WTC11 (cell line): ENCODE measurements around the gene HNF1A.

Source experiments
- JUN ChIP-seq: sonication (generic); formaldehyde crosslinking; IDR thresholded peaks from 2 replicates; pipeline ENCODE4 v1.8.0; 2023; ENCODE audit warnings: mild to moderate bottlenecking, missing genetic modification reagents
- NR2C2 ChIP-seq: sonication (generic); formaldehyde crosslinking; IDR thresholded peaks from 2 replicates; pipeline ENCODE4 v1.8.0; 2022; ENCODE audit warnings: mild to moderate bottlenecking, missing genetic modification reagents
- SP1 ChIP-seq: sonication (generic); formaldehyde crosslinking; conservative IDR thresholded peaks from 2 replicates; pipeline ENCODE4 v1.8.1; 2022; ENCODE audit warnings: missing genetic modification reagents
- TF ChIP-seq, protein P1 (sequence below): sonication (generic); formaldehyde crosslinking; IDR thresholded peaks from 2 replicates; pipeline ENCODE4 v1.8.1; 2023; ENCODE audit warnings: mild to moderate bottlenecking, missing genetic modification reagents, borderline replicate concordance
- TF ChIP-seq, protein P2 (sequence below): fragments of 200-600 bp; IDR thresholded peaks from 2 replicates; pipeline ENCODE4 v1.8.0; 2022; ENCODE audit warnings: antibody characterized with exemption
- TF ChIP-seq, protein P3 (sequence below): sonication (generic); formaldehyde crosslinking; IDR thresholded peaks from 2 replicates; pipeline ENCODE4 v1.8.0; 2022; ENCODE audit warnings: mild to moderate bottlenecking, missing genetic modification reagents
- TF ChIP-seq, protein P4 (sequence below): sonication (generic); formaldehyde crosslinking; conservative IDR thresholded peaks from 2 replicates; pipeline ENCODE4 v1.8.1; 2023; ENCODE audit warnings: mild to moderate bottlenecking, low read depth, missing genetic modification reagents, moderate library complexity
- TF ChIP-seq, protein P5 (sequence below): sonication (generic); formaldehyde crosslinking; IDR thresholded peaks from 2 replicates; pipeline ENCODE4 v1.8.1; 2023; ENCODE audit warnings: mild to moderate bottlenecking, missing genetic modification reagents, moderate library complexity
- TF ChIP-seq, protein P6 (sequence below): sonication (generic); formaldehyde crosslinking; IDR thresholded peaks from 2 replicates; pipeline ENCODE4 v1.8.1; 2023; ENCODE audit warnings: mild to moderate bottlenecking, missing genetic modification reagents, moderate library complexity

DNA sequence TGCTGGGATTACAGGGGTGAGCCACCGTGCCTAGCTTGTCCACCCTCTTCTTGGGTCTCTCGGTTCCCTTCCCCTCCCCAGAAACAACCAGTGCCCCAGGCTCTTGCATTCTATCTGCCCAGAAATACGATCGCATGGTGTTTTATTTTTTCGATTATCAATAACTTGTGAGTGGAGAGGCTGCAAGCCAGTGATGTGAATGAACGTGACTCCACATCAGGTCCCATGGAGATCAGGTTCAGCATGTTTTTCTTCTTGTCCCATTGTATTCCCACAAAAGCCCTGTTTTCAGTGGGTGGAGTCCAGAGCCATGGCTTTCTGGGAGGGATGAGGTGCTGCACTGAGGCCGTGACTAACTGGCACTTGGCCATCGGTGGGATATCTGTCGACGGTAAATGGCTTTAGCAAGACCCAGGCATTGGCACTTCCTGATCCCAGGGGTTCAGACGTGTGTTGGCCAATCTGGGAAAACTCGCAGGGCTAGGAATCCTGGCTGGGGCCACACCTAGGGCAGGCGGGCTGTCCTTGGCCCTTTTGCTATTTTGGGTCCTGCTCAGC lies 12.7 kb upstream of the HNF1A start:
- TF ChIP-seq, protein P1, sequence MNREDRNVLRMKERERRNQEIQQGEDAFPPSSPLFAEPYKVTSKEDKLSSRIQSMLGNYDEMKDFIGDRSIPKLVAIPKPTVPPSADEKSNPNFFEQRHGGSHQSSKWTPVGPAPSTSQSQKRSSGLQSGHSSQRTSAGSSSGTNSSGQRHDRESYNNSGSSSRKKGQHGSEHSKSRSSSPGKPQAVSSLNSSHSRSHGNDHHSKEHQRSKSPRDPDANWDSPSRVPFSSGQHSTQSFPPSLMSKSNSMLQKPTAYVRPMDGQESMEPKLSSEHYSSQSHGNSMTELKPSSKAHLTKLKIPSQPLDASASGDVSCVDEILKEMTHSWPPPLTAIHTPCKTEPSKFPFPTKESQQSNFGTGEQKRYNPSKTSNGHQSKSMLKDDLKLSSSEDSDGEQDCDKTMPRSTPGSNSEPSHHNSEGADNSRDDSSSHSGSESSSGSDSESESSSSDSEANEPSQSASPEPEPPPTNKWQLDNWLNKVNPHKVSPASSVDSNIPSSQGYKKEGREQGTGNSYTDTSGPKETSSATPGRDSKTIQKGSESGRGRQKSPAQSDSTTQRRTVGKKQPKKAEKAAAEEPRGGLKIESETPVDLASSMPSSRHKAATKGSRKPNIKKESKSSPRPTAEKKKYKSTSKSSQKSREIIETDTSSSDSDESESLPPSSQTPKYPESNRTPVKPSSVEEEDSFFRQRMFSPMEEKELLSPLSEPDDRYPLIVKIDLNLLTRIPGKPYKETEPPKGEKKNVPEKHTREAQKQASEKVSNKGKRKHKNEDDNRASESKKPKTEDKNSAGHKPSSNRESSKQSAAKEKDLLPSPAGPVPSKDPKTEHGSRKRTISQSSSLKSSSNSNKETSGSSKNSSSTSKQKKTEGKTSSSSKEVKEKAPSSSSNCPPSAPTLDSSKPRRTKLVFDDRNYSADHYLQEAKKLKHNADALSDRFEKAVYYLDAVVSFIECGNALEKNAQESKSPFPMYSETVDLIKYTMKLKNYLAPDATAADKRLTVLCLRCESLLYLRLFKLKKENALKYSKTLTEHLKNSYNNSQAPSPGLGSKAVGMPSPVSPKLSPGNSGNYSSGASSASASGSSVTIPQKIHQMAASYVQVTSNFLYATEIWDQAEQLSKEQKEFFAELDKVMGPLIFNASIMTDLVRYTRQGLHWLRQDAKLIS (CRISPR knock-in tag): no peak
- TF ChIP-seq, protein P2, sequence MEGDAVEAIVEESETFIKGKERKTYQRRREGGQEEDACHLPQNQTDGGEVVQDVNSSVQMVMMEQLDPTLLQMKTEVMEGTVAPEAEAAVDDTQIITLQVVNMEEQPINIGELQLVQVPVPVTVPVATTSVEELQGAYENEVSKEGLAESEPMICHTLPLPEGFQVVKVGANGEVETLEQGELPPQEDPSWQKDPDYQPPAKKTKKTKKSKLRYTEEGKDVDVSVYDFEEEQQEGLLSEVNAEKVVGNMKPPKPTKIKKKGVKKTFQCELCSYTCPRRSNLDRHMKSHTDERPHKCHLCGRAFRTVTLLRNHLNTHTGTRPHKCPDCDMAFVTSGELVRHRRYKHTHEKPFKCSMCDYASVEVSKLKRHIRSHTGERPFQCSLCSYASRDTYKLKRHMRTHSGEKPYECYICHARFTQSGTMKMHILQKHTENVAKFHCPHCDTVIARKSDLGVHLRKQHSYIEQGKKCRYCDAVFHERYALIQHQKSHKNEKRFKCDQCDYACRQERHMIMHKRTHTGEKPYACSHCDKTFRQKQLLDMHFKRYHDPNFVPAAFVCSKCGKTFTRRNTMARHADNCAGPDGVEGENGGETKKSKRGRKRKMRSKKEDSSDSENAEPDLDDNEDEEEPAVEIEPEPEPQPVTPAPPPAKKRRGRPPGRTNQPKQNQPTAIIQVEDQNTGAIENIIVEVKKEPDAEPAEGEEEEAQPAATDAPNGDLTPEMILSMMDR: no peak
- TF ChIP-seq, protein P3, sequence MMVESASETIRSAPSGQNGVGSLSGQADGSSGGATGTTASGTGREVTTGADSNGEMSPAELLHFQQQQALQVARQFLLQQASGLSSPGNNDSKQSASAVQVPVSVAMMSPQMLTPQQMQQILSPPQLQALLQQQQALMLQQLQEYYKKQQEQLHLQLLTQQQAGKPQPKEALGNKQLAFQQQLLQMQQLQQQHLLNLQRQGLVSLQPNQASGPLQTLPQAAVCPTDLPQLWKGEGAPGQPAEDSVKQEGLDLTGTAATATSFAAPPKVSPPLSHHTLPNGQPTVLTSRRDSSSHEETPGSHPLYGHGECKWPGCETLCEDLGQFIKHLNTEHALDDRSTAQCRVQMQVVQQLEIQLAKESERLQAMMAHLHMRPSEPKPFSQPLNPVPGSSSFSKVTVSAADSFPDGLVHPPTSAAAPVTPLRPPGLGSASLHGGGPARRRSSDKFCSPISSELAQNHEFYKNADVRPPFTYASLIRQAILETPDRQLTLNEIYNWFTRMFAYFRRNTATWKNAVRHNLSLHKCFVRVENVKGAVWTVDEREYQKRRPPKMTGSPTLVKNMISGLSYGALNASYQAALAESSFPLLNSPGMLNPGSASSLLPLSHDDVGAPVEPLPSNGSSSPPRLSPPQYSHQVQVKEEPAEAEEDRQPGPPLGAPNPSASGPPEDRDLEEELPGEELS (CRISPR knock-in tag): no peak
- TF ChIP-seq, protein P4, sequence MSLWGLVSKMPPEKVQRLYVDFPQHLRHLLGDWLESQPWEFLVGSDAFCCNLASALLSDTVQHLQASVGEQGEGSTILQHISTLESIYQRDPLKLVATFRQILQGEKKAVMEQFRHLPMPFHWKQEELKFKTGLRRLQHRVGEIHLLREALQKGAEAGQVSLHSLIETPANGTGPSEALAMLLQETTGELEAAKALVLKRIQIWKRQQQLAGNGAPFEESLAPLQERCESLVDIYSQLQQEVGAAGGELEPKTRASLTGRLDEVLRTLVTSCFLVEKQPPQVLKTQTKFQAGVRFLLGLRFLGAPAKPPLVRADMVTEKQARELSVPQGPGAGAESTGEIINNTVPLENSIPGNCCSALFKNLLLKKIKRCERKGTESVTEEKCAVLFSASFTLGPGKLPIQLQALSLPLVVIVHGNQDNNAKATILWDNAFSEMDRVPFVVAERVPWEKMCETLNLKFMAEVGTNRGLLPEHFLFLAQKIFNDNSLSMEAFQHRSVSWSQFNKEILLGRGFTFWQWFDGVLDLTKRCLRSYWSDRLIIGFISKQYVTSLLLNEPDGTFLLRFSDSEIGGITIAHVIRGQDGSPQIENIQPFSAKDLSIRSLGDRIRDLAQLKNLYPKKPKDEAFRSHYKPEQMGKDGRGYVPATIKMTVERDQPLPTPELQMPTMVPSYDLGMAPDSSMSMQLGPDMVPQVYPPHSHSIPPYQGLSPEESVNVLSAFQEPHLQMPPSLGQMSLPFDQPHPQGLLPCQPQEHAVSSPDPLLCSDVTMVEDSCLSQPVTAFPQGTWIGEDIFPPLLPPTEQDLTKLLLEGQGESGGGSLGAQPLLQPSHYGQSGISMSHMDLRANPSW (CRISPR knock-in tag): no peak
- TF ChIP-seq, protein P5, sequence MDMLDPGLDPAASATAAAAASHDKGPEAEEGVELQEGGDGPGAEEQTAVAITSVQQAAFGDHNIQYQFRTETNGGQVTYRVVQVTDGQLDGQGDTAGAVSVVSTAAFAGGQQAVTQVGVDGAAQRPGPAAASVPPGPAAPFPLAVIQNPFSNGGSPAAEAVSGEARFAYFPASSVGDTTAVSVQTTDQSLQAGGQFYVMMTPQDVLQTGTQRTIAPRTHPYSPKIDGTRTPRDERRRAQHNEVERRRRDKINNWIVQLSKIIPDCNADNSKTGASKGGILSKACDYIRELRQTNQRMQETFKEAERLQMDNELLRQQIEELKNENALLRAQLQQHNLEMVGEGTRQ: no peak
- no peak for TF ChIP-seq SP1
- no peak for TF ChIP-seq NR2C2 (CRISPR knock-in tag)
- no peak for TF ChIP-seq JUN (CRISPR knock-in tag)
- TF ChIP-seq, protein P6, sequence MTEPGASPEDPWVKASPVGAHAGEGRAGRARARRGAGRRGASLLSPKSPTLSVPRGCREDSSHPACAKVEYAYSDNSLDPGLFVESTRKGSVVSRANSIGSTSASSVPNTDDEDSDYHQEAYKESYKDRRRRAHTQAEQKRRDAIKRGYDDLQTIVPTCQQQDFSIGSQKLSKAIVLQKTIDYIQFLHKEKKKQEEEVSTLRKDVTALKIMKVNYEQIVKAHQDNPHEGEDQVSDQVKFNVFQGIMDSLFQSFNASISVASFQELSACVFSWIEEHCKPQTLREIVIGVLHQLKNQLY (CRISPR knock-in tag): no peak
